GM03348 (cell line): ENCODE results near the gene RCAN2.
A peak's percentile ranks its signal among the peaks of the same experiment; 100 is the strongest.

ENCODE experiments used
- DNase-seq: peaks from one replicate; pipeline ENCODE4 v3.0.0; 2012; ENCODE audit warnings: low spot score

The RCAN2 gene

GRCh38 chr6:46215777-46216176 lies 275.5 kb downstream of the RCAN2 start:
- no peak for DNase-seq

DNA sequence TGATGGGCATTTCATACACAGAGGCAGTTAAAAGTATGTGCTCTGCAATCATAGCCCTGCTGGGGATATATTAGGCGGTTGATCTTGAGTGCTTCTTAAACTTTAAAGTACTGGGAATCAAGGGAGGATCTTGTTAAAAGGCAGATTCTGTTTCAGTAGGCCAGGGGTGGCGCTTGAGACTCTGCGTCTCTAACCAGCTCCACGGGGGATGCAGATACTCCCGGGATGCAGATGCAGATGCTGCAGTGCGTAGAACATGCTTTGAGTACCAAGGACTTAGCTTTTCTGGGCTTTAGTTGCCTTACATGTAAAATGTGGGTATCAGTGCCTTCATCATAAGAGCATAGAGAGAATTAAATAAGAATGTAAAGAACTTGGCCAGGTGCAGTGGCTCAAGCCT lies 276.0 kb downstream of the RCAN2 start:
- DNase-seq: no peak

GRCh38 chr6:46211917-46212316 lies 279.3 kb downstream of the RCAN2 start:
- no peak for DNase-seq

DNA sequence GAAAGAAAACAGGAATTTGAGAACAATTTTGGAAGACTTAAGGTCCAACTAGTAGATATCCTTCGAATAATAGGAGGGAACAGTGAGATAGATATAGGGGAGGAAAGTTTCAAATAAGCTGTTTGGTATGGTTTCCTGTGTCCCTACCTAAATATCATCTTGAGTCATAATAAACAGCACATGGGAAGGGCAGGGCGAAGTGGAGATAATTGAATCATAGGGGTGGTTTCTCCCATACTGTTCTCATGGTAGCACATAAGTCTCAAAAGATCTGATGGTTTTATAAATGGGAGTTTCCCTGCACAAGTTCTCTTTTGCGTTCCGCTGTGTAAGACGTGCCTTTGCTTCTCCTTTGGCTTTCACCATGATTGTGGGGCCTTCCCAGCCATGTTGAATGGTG lies 281.0 kb downstream of the RCAN2 start:
- DNase-seq: no peak

- no peak for DNase-seq
Measured at GRCh38 chr6:46208303-46208702, 282.9 kb downstream of the RCAN2 start.

GRCh38 chr6:46207174-46207573 lies 284.1 kb downstream of the RCAN2 start:
- no peak for DNase-seq

- DNase-seq: no peak
Measured at GRCh38 chr6:46204880-46205650, 286.2 kb downstream of the RCAN2 start.

DNA sequence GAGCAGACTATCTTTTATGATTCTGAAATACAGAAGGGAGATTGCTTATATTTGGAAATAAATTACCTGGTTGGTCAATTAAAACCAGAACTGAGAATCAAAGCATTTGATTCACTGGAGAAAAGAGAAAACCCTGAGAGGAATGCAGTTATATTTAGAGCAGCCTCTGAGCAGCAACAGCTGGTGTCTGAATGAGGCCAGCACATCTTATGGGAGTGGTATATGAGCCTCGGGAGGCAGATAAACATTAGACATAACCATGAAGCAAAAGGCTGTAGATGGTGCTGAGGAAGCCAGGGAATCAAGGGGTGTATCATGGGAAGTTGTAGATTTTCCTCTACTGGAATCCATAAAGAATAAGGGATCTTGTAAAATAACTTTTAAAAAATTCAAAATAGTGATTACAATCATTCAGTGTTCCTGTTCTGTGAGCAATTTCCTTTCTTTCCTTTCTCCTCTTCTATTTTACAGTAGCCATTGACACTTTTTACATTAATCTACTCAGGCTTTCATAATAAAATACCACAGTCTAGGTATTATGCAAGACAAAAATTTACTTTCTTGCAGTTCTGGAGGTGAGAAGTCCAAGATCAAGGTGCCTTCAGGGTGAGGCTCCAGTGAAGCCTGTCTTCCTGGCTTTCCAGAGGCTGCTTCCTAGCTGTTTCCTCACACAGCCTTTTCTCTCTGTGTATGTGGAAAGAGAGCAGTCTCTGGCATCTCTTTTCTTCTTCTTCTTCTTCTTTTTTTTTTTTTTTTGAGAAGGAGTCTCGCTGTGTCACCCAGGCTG lies 287.7 kb downstream of the RCAN2 start:
- DNase-seq: peak; percentile 14

- no peak for DNase-seq
Measured at GRCh38 chr6:46201702-46202101, 289.5 kb downstream of the RCAN2 start.

DNA sequence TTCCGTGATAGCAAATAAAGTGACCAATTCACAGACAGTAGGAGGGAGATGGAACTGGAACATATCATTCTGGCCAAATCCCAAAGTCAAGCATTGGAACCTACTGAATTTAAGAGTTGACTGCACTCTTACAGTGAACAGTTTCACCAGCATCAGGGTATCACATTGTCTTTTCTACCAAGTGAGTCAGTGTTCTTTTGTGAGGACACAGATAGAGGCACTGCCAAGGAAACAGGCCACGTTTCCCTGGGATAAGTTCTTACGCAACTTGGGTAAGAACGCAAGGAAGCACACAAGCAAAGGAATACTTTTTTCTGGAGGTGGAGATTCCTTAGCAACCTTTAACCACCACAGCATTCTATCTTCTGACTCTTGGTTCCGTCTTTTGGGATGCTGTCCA lies 291.9 kb downstream of the RCAN2 start:
- DNase-seq: peak; percentile 46

DNA sequence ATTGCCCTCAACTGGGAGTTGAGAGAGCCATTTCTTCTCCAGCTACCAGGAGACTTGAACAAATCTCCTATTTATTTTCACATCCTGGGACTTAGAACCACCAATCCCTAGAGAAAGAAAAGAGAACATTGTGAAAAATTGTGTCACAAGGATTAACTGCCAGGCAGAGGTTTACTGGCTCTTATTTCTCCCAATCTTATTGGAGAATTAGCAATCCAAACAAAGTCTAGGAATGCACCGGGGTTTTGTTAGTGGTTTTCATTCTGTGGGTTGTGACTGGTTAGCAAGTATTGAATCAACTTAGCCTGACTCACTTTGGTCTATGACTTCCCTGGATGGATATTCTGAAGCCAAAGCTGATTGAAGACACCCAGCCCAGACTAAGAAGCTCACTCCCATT lies 299.3 kb downstream of the RCAN2 start:
- peak; percentile 86 for DNase-seq

- no peak for DNase-seq
Measured at GRCh38 chr6:46190889-46191288, 300.4 kb downstream of the RCAN2 start.

GRCh38 chr6:46189726-46190125 lies 301.5 kb downstream of the RCAN2 start:
- no peak for DNase-seq

DNA sequence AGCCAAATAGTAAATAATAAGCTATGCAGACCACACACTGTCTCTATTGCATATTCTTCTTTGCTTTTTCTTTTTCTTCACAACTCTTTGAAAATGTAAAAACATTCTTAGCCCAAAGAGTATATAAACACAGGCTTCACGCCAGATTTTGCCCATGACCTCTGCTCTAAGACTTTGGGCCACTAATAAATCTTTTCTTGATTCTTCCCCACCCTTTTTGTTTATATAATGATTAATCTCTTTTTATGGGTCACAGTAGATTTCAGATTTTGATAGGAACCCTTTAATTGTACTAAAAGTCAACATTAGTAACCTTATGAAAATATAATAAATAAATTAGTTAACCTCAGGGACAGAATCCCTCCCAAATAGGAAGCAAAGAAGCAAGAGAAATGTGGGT lies 304.7 kb downstream of the RCAN2 start:
- DNase-seq: no peak

DNA sequence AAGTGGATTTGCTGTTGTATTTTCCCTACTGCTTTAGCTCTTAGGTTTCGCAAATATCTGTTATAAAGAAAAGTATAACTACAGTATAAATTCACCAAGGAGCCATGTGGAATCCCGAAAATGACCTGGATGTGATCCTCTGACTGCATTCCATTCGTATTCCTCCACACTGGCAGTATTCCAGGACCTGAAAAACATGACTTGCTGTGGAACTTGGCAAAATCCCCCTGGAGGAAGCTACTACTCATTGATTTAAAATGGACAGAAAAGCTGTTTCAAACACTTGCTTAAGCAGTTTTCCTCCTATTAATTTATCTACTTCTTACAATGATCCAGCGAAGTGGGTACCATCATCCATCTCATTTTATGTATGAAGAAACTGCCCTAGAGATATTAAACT lies 307.1 kb downstream of the RCAN2 start:
- peak; percentile 71 for DNase-seq

DNA sequence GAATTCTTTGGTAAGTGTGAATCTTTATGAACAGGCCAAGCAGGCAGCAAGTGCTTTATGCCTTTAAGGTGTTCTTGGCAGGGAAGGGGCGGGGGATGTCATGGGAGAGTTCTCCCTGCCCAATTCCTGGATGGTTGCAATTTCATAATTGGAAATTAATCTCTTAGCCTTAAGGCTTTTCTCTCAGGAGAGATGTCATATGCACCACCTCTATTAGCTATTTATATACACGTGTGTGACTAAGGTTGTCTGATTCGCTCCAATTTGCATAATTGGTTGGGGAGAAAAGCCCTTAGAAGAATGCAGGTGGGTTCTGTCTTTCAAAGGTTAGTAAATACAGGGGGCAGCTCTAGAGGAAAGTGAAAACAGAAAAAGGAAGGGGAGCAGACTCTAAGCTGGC lies 315.3 kb downstream of the RCAN2 start:
- no peak for DNase-seq

DNA sequence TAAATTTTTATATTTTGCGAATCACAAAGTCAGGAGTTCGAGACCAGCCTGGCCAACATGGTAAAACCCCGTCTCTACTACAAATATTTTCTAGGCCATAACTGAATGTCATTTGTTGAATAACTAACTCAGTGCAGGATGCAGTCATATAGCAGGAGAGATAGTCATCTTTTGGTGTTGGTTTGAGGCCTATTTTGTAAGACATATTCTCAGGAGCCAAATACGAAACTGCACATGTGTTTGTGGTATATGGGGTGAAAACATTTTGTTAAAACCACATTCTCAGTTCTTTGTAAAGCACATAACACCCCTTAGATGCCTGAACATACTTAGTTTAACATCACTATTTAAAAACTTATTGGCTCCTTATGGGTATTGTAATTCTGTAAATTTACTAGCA lies 315.8 kb downstream of the RCAN2 start:
- no peak for DNase-seq

GRCh38 chr6:46174904-46175303 lies 316.3 kb downstream of the RCAN2 start:
- DNase-seq: no peak

GRCh38 chr6:46172176-46172575 lies 319.1 kb downstream of the RCAN2 start:
- DNase-seq: no peak
